ENCODE data around the gene IQSEC1.

Gene IQSEC1

DNA sequence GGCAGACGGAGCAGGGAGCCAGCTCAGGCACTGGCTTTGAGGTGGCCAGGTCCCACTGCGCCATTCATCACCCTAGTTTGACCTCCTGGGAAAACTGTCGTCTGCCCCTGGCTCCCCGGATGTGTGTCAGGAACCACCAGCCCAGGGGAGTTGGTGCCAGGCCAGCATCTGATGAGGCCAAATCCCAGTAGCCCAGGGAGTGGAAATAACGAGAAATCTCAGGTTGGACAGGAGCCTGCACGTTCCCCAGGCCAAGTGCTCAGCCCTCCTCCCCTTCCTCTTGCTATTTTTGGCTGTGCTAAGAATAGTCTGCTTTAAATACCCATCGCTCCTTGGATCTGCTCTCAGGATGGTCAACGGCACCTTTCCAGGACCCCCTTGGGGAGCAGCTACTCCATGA lies 138.8 kb downstream of the IQSEC1 start:
- DNase-seq (ENCODE audit: low read depth): no peak

DNA sequence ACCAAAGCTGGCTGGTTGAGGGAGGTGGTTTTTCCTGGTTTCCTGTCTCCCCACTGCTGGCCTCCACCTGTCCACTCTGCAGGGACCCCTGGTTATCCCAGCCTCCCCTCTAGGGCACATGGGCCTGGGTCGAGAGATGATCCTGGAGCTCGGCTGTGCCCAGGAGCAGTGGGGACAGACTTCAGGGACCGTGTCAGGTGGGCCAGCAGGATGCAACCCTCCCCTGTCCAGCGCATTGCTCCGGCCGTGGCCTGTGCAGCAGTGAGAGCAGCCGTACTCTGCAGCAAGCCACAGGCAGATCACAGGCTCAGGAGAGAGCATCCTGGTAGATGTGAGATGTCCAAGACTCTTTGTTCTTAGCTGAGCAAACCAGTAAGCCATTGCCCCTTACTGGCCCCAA lies 139.3 kb downstream of the IQSEC1 start:
- no peak for DNase-seq (ENCODE audit: low read depth)

DNA sequence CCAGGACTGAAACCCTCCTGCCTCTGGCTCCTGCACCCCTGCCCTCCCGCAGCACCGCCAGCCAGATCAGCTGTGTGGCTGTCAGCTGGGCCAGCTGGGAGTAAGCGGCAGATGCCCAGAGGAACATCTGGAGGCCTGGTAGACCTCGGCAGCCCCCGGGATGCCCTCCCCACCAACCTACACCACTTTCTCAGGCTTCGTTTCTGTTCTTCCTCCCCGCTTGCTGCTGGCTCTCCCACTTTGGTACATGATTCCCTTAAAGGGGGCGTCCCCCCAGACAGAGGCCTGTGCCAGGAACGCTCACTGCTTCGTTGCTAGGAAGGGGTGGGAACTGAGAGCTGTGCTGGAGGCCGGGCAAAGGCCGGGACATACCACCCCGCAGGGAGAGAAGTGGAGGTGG lies 140.5 kb downstream of the IQSEC1 start:
- DNase-seq (ENCODE audit: low read depth): no peak

DNA sequence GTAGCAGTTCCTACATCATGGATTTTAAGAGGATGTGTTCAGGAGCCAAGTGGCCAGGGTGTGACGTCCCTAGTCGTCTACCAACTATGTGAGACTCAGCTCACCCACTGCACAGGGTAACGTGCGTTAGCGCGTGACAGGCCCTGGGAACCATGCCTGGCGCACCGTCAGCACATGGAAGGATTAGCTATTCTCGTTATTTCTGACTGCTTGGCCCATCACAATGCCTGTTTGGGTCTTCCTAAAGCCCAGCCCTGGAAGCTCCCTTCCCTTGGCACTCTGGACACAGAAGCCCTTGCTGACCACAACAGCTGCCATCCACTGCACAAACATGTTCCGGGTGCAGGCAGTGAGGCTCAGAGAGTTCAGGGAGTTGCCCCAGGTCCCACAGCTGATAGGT lies 140.9 kb downstream of the IQSEC1 start:
- no peak for DNase-seq (ENCODE audit: low read depth)

DNA sequence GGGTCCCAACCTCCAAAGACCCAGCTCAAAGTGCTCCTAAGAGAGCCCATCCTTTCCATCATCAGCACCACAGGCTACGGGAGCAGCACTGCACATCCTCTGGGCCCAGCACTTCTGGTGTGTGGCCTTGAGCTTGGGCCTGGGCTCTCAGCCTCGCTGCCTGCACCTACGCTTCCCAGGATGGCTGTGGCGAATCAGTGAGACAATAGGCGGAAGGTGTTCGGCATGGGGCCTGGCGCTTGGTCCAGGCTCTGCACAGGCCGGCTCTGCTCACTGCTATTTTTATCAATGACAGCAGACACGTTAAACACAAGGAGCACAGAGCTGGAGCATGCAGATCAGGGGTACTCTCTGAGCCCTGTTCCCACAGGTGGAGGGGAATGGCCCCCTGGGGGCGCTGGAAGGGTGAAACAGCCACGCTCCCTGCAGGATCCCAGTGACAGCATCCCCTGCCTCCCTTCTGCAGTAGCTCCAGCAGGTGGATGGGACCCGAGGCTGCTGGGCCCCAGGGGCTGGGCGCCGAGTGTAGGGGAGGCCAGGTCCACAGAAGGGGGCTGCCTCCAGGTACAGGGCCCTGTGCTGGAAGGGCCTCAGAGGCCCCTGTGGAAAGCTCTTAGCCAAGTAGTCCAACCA lies 141.8 kb downstream of the IQSEC1 start:
- no peak for DNase-seq (ENCODE audit: low read depth)

DNA sequence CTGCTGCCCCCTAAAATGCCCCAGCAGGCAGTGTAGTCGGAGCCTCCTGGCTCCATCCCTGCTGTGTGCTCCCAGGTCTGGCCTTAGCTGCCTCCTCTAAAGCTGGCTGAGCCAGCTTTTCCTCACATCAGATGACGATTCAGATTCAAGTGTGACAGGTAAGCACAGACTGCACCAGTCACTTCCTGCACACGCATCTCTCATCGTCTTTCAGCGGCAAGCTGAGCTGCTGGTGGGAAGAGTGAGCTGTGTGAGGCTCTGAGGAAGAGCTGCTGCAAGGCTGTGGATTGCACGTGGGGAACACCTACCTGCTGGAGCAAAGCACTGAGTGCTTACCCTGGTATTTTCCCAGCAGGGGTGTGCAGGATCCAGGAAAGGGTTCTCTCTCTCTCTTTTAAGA lies 143.4 kb downstream of the IQSEC1 start:
- DNase-seq (ENCODE audit: low read depth): no peak

DNA sequence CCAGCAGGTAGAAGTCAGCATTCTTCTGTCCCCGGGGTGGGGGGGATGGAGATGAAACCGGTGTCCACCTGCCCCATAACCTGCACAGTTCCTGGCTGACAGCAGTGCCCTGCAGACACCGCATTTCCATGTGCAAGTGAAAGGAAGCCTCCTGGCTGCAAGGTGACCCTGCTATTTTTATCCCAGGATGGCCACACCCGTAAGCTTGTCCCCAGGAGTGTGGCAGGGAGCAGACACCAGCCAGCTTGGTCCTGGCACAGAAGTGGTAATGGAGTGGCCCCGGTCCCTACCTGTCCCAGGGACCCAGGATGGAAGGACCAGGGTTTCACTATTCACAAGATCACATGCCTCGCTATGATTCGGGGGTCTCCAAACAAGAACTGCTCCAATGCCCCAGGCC lies 146.6 kb downstream of the IQSEC1 start:
- no peak for DNase-seq (ENCODE audit: low read depth)

DNA sequence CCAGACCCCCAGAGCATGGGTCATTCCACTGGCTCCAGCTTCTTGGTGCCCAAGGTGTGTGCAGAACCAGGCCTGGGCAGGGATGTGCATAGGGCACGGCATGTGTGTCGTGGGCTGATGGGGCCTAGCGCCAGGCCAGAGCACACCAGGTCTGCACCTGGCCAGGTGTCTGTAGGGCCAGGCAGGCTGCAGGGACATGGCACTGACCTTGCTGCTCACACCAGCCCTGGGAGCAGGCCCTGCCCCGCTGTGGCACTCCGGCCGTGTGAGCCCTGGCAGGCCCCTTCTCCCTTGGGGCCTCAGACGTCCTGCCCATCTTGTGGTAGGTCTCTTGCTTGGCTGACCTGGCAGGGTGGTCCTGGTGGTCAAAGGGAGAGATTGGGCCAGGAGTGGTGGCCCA lies 147.6 kb downstream of the IQSEC1 start:
- DNase-seq (ENCODE audit: low read depth): no peak

DNA sequence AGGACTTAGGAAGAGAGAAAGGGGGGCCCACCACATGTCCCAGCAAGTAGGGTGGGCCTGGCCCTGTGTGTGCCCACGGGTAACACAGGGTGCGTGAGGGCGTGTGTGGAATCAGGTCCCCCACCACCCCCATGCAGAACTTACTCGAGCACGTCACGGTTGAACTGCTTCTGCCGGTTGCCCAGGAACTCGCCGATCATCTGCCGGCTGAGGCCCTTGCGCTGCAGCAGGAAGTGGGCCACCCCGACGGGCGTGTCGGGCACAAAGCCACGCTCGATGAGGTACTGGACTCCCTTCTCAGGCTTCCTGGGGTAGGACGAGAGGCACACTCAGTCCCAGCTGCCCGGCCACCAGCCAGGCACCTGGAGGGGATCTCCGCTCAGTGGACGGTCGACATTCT lies 148.8 kb downstream of the IQSEC1 start:
- no peak for DNase-seq (ENCODE audit: low read depth)

DNA sequence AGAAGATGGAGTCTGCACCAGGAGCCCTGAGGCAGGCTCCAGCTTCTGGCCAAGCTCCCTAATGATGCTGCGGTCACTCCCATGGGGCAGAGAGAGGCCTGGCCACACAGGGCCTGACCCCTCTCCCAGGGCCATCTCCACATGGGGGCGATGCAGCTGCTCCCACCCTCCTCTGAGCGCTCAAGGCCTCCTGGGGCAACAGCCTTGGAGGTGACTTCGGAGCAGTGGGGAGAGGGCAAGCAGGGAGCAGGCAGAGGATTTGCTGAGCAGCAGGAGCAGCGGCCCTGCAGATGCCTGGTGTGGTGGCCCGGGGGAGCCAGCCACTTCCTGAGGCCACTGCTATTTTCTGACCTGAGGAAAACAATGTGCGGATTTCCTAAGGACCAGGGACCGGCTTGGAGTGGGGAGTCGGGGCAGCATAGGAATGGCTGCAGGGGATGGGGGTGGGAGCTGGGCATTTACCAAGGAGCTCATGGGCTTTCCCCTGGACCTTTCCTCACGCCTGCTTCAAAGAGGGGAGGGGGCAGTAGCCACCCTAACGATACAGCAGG lies 150.3 kb downstream of the IQSEC1 start:
- no peak for DNase-seq (ENCODE audit: low read depth)

DNA sequence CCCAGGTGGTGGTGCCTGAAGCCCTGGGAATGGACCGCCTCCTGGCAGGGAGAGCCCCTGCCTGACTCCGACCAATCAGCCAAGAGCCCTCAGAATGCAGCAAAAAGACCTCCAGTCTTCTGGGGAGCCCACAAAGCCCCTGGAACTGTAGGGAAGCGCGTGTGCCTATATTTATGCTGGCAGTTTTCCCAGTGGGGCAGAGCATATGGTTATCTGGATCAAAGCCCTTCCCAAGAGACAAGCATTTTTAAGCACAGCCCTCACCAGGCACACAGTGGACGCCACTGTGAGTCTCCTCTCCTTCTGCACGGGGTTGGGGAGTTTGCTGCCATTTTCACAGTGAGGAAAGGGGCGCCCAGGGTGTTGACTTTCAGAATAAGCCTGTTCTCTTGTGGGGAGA lies 150.9 kb downstream of the IQSEC1 start:
- DNase-seq (ENCODE audit: low read depth): no peak

DNA sequence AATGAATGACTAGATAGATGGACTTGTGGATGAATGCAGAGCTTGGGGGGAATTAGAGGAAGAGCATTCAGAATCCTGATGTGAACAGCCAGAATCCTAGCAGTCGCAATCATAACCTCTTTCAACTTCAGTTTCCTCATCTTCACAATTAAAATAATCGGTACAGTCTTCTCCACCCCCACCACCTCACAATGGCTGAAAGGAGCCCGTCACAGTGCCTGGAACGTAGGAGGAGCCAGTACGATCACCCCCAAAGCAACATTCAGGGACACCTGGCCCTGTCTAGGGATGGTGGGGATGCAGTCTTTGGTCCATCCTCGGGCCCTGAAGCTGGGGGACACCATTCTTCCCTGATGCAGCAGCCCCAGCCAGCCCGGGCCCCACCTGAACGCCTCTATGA lies 151.5 kb downstream of the IQSEC1 start:
- DNase-seq (ENCODE audit: low read depth): no peak

DNA sequence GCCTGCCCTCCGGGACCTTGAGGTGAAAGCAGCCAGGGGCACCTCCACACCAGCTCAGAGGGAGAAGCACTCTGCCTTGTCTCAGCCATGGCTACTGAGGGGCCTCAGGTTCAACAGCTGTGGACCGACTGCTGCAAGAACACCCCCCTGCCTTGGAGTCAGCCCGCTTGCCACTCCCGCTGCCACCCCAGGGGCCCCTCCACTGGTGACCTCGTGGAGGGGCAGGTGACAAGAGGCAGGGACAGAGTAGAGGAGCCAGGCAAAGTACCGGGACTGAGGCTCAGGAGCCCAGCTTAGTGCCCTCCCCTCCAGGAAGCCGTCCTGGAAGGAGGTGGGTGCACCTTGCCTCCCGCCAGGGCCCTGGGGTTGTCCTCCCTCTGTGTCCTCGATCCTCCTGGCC lies 152.3 kb downstream of the IQSEC1 start:
- no peak for DNase-seq (ENCODE audit: low read depth)

DNA sequence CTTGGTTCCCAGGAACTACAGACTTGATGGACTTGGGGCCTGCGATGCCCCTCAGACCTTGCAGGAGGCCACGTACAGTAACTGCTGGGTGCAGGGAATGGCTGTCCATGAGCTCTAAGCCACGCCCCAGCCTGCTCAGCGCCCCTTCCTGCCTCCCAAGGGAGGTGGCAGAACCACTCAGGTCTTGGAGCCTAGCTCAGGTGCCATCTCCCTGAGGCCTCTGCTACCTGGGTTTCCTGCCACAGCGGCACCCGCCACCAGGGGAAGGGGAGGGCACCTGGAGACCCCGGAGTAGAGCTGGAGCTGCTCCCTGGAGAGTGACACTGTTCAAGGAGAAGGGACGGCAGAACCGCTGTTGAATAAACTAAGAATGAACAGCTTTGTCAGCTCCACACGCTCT lies 154.0 kb downstream of the IQSEC1 start:
- DNase-seq (ENCODE audit: low read depth): no peak

DNA sequence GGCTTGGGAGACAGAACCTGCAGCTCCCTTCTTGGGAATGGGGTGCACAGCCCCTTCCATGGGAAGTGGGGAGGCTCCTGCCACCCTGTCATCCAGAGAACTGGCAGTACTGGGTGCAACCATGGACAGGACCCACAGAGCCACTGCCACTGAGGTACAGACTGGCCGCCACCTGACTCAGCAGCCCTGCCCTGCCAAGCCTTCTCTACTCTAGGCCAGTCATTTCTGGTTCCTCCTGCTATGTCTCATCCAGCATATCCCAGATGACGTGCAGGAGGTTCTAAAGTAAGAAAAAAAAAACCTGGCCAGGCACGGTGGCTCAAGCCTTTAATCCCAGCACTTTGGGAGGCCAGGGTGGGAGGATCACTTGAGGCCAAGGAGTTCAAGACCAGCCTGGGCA lies 155.0 kb downstream of the IQSEC1 start:
- DNase-seq (ENCODE audit: low read depth): no peak

DNA sequence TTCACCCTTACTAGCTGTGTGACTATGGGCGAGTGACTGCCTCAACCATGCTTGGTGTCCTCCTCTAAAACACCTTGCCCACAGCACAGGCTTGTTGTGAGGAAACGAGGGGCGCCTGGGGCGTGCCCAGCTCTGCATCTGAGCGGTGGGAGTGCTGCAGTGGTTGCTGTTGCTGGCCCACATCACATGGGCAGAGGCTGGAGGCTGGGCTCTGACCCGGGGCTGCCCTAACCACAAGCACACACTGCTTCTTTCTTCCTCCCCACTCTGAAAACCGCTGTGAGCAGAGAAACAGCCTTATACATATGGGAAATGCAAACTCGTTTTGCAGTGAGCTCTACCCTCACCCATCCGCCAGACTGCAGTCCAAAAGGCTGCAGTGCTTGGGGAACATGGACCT lies 157.1 kb downstream of the IQSEC1 start:
- no peak for DNase-seq (ENCODE audit: low read depth)

DNA sequence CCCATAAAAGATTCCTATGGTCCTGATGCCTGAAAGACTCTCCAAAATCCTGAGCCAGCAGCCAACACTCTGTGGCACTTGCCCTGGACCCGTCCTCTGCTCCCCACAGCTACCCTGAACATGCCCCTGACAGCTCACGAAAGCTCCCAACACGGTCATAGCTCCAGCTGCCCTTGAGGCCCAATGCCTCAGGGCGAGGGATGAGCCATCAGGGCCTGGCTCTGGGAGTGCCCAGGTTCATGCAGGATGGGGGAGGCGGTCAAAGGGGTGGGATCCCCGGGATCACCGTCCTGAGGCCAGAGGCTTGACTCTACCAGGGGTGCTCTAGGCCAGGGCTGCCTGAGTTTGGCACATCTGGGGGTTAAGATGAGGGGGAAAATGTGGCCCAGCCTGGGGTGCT lies 159.1 kb downstream of the IQSEC1 start:
- no peak for DNase-seq (ENCODE audit: low read depth)

DNA sequence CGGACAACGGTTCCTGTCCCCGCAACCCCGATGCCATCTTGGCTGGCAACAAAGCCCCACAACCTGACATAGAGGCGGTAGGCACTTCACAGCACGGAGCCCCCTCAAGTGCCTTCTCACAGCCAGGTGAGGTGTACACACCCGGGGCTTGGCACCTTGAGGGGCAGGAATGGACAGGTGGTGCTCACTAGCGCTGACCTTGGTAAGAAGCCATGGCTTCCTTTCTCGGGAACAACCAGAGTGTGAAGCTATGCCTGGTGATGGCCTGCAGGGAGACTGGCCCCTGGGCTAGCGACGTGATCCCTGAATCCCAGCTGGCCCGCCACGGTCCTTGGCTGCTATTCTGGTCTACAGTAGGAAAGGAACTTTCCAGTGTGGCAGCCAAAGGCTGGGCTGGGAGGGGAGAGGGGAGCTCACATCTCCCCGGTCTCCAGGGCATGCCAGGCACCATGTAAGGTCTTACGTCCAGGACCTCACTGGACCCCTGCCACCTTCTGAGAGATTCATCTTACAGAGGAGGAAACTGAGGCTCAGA lies 161.3 kb downstream of the IQSEC1 start:
- no peak for DNase-seq (ENCODE audit: low read depth)

DNA sequence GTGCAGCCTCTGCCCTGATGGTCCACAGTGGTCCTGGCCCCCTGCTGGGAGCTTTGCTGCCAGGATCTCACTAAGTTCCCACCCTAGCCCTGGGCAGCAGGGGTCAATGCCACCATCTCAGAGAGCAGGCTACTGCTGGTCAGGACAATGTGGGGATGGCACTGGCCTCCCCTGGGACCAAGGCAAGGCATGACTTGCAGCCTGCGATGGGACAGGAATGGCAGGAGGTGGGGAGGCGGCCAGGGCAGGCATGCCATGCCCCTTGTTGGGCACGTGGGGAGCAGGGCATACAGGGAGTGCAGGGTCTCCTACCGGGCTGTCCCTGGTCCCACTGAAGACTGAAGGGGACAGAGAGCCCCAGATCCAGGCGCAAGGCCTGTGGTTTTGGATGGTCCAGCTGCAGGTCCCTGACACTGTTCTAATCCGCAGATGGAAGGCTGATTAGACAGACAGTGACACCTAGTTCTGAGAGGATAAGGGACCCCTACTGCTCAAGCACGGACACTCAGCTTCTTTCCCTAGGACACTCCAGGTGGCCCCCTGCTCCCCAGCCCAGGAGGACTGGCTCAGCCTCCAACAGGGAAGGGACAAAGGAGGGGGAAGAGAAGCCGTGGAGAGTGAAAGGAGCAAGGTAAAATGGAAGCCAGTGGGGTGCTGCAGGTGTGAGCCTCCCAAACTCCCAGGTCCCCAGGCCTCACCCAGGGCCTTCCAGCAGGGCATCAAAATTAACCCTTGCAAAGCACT lies 162.7 kb downstream of the IQSEC1 start:
- no peak for DNase-seq (ENCODE audit: low read depth)

DNA sequence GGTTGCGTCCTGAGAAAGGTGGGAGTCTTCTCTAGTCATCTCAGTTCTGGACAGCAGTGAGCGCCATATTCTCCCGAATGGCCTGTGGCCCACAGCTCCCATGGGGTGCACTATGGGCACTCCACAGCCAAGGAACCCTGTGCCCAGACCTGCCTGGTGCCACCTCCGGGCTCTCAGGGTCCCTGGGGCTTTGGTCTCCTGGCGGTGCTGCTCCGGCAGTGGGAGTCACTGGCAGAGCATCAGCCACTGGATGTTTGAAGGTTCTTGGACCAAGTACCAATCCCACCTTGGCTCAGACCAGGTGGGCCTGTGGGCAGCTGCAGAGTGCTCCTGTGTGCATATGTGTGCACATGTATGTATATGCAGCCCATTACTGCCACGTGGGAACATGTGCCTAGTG lies 163.5 kb downstream of the IQSEC1 start:
- DNase-seq (ENCODE audit: low read depth): no peak

DNA sequence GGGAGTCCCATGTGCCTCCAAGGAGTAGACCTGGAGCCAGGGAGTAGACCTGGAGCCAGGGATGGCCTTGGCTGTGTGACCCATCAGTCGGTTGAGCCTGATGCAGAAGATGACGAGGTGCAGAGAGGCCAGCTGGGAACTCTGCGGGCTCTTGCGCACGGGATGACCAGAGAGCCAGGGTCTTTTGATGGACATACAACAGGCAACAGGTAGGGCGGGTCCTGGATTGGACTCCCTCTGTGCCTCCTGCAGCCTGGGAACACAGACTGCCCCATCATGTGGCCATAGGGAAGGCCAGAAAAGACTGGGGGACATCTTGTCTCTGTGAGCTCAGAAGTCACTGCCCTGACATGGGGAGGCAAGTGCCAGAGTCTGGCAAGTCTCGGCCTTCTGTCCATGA lies 164.4 kb downstream of the IQSEC1 start:
- DNase-seq (ENCODE audit: low read depth): no peak

DNA sequence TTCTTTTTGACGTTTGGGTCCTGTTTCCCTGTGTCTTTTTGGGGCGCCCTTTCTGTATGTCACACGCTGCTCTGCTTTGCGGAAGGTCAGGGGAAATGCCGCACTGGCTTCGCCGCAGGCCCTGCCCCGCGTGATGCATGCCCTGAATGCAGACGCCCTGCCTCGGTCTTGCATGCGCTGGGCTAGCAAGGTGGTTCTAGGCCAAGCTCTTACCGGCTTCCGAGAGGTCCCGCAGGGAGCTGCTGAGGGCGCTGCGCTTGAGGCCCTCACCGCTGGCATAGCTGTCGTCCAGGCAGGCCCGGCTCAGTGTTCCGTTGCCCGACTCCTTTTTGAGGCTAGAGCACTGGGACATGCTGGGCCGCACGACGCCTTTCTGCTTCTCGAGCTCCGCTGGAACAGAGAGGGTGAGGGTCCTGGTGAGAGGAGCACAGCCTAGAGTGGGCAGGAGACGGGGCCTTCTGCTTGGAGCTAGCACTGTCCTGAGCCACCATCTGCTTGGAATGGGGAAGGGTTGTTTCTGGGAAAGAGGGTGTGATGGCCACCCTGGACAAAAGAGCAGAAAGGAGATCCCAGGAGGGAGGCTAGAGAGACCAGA lies 165.0 kb downstream of the IQSEC1 start:
- DNase-seq (ENCODE audit: low read depth): no peak

DNA sequence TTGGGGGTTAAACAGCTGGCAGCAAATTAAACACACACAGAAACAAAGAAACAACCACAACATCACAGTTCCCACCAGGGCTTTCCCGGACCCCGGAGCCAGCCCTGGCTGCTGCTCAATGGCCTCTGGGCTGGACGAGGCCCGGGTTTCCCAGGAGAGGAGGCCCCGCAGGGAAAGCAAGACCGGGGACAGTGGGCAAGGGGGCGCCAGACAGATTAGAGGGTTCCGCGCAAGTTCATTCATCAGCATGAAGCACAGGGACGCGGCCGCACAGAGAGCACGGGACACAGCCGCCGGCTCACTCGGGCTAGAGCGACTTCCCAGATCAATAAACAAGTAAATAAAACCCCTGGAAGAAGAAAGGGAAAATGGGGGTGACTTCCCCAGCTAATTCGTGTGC lies 165.5 kb downstream of the IQSEC1 start:
- no peak for DNase-seq (ENCODE audit: low read depth)
